ENCODE data around the gene CD84. TPM values are rescaled to one million over a fixed set of nuclear protein-coding genes. Genes with fewer than 3 reads are reported as not detected.
A peak's percentile ranks its signal among the peaks of the same experiment; 100 is the strongest.

Gene CD84
- total and polyA plus RNA-seq, 3 experiments from 2014 or later: 25.1 to 58.1 (median 27.6) TPM

- no peaks in the 10 kb centered on the region for H3K9me3 ChIP-seq (ENCODE audit: low read length)
- H3K9me3 Mint-ChIP-seq: peaks cover 0 to 8% (median 0%) of the 10 kb centered on the region in 5 donors
- ChIA-PET CTCF (interaction anchor here (0.6 to 3.1 kb wide), 13 partner anchors 9 to 96 kb away, joined by 3 to 21 read pairs (median 4); no protein-coding TSS in a partner anchor), POLR2A (interaction anchor here (1.0 to 6.3 kb wide), 7 partner anchors 10 to 149 kb away, joined by 3 to 44 read pairs (median 5); no protein-coding TSS in a partner anchor)
- peak overlapping the region; percentile 89 to 99 (median 98) for H3K4me3 Mint-ChIP-seq
- H3K36me3 Mint-ChIP-seq: peaks cover 8 to 36% (median 9%) of the 10 kb centered on the region in 3 donors
- peak overlapping the region; percentile 92 to 97 (median 96) for H3K27ac Mint-ChIP-seq
- H3K27ac ChIP-seq (ENCODE audit: low read depth, low read length): peak overlapping the region; percentile 81
- H3K36me3 ChIP-seq (ENCODE audit: insufficient read depth, low read length): no peaks in the 10 kb centered on the region
- no peaks in the 10 kb centered on the region for H3K27me3 ChIP-seq (ENCODE audit: insufficient read depth, low read length, poor library complexity, severe bottlenecking)
- peak overlapping the region; percentile 69 for H3K4me3 ChIP-seq (ENCODE audit: low read length)
- peaks cover 65% of the 10 kb centered on the region for H3K4me1 ChIP-seq (ENCODE audit: insufficient read depth, low read length)
- no peak for DNase-seq
- peaks cover 71 to 91% (median 81%) of the 10 kb centered on the region in 3 donors for H3K4me1 Mint-ChIP-seq
- H3K27me3 Mint-ChIP-seq: no peaks in the 10 kb centered on the region
These were observed 638 bp downstream of the CD84 start for GRCh38 chr1:160578525-160579191.

- H3K27ac Mint-ChIP-seq: peak overlapping the region; percentile 92 to 97 (median 96)
- H3K4me1 ChIP-seq (ENCODE audit: insufficient read depth, low read length): peaks cover 70% of the 10 kb centered on the region
- peak overlapping the region; percentile 89 to 99 (median 98) for H3K4me3 Mint-ChIP-seq
- H3K36me3 Mint-ChIP-seq: peaks cover 8 to 38% (median 11%) of the 10 kb centered on the region in 3 donors
- H3K27me3 Mint-ChIP-seq: no peaks in the 10 kb centered on the region
- peaks cover 71 to 91% (median 81%) of the 10 kb centered on the region in 3 donors for H3K4me1 Mint-ChIP-seq
- peak overlapping the region; percentile 69 for H3K4me3 ChIP-seq (ENCODE audit: low read length)
- ChIA-PET CTCF (interaction anchor here (0.7 to 3.1 kb wide), 15 partner anchors 8 to 97 kb away, joined by 3 to 21 read pairs (median 4); partner anchors contain the start of gene SLAMF6), POLR2A (interaction anchor here (0.6 to 6.3 kb wide), 9 partner anchors 10 to 148 kb away, joined by 3 to 44 read pairs (median 4); no protein-coding TSS in a partner anchor)
- peaks cover 0 to 5% (median 0%) of the 10 kb centered on the region in 5 donors for H3K9me3 Mint-ChIP-seq
- H3K27ac ChIP-seq (ENCODE audit: low read depth, low read length): peak overlapping the region; percentile 81
- DNase-seq: no peak
- H3K36me3 ChIP-seq (ENCODE audit: insufficient read depth, low read length): no peaks in the 10 kb centered on the region
- H3K27me3 ChIP-seq (ENCODE audit: insufficient read depth, low read length, poor library complexity, severe bottlenecking): no peaks in the 10 kb centered on the region
- H3K9me3 ChIP-seq (ENCODE audit: low read length): no peaks in the 10 kb centered on the region
These were observed 1.1 kb downstream of the CD84 start for GRCh38 chr1:160578175-160578524.

GRCh38 chr1:160577671-160578070 is 1.6 kb downstream of the CD84 start:
- peaks cover 75% of the 10 kb centered on the region for H3K4me1 ChIP-seq (ENCODE audit: insufficient read depth, low read length)
- CTCF ChIA-PET: interaction anchor here (0.7 to 3.1 kb wide), 14 partner anchors 8 to 97 kb away, joined by 3 to 21 read pairs (median 4); partner anchors contain the start of gene SLAMF6
- peak overlapping the region; percentile 81 for H3K27ac ChIP-seq (ENCODE audit: low read depth, low read length)
- Mint-ChIP-seq H3K9me3 (peaks cover 0 to 3% (median 0%) of the 10 kb centered on the region in 5 donors), H3K27ac (peak overlapping the region; percentile 86 to 97 (median 94)), H3K36me3 (peaks cover 9 to 39% (median 9%) of the 10 kb centered on the region in 3 donors), H3K4me1 (peaks cover 73 to 93% (median 82%) of the 10 kb centered on the region in 3 donors), H3K27me3 (no peaks in the 10 kb centered on the region), H3K4me3 (peak overlapping the region; percentile 89 to 99 (median 98))
- peak overlapping the region; percentile 69 for H3K4me3 ChIP-seq (ENCODE audit: low read length)
- H3K36me3 ChIP-seq (ENCODE audit: insufficient read depth, low read length): no peaks in the 10 kb centered on the region
- H3K9me3 ChIP-seq (ENCODE audit: low read length): no peaks in the 10 kb centered on the region
- H3K27me3 ChIP-seq (ENCODE audit: insufficient read depth, low read length, poor library complexity, severe bottlenecking): no peaks in the 10 kb centered on the region
- POLR2A ChIA-PET: interaction anchor here (0.6 to 6.3 kb wide), 9 partner anchors 9 to 95 kb away, joined by 3 to 44 read pairs (median 5); no protein-coding TSS in a partner anchor
- no peak for DNase-seq

- POLR2A ChIA-PET: interaction anchor here (1.0 to 6.3 kb wide), 4 partner anchors 8 to 18 kb away, joined by 6 to 44 read pairs (median 24); no protein-coding TSS in a partner anchor
- peaks cover 81% of the 10 kb centered on the region for H3K4me1 ChIP-seq (ENCODE audit: insufficient read depth, low read length)
- CTCF ChIA-PET: interaction anchor here (0.9 to 4.1 kb wide), 9 partner anchors 12 to 54 kb away, joined by 3 to 21 read pairs (median 4); partner anchors contain the start of gene SLAMF6
- H3K36me3 ChIP-seq (ENCODE audit: insufficient read depth, low read length): no peaks in the 10 kb centered on the region
- no peaks in the 10 kb centered on the region for H3K27me3 Mint-ChIP-seq
- H3K9me3 Mint-ChIP-seq: no peaks in the 10 kb centered on the region
- no peak for DNase-seq
- H3K27ac Mint-ChIP-seq: peak overlapping the region; percentile 86 to 97 (median 94)
- peaks cover 75 to 93% (median 82%) of the 10 kb centered on the region in 3 donors for H3K4me1 Mint-ChIP-seq
- H3K4me3 ChIP-seq (ENCODE audit: low read length): peak overlapping the region; percentile 69
- peak overlapping the region; percentile 81 for H3K27ac ChIP-seq (ENCODE audit: low read depth, low read length)
- H3K36me3 Mint-ChIP-seq: peaks cover 12 to 45% (median 15%) of the 10 kb centered on the region in 3 donors
- peak overlapping the region; percentile 89 to 99 (median 98) for H3K4me3 Mint-ChIP-seq
- no peaks in the 10 kb centered on the region for H3K27me3 ChIP-seq (ENCODE audit: insufficient read depth, low read length, poor library complexity, severe bottlenecking)
- no peaks in the 10 kb centered on the region for H3K9me3 ChIP-seq (ENCODE audit: low read length)
These were observed 2.4 kb downstream of the CD84 start for GRCh38 chr1:160576884-160577283.

- Histone ChIP-seq H3K9me3 (ENCODE audit: low read length) (no peaks in the 10 kb centered on the region), H3K36me3 (ENCODE audit: insufficient read depth, low read length) (no peaks in the 10 kb centered on the region), H3K4me3 (ENCODE audit: low read length) (peak overlapping the region; percentile 69), H3K27me3 (ENCODE audit: insufficient read depth, low read length, poor library complexity, severe bottlenecking) (no peaks in the 10 kb centered on the region), H3K4me1 (ENCODE audit: insufficient read depth, low read length) (peaks cover 81% of the 10 kb centered on the region), H3K27ac (ENCODE audit: low read depth, low read length) (peak overlapping the region; percentile 35)
- H3K9me3 Mint-ChIP-seq: no peaks in the 10 kb centered on the region
- peaks cover 15 to 50% (median 20%) of the 10 kb centered on the region in 3 donors for H3K36me3 Mint-ChIP-seq
- no peak for DNase-seq
- peak overlapping the region; percentile 86 to 97 (median 94) for H3K27ac Mint-ChIP-seq
- H3K27me3 Mint-ChIP-seq: no peaks in the 10 kb centered on the region
- H3K4me1 Mint-ChIP-seq: peaks cover 75 to 93% (median 82%) of the 10 kb centered on the region in 3 donors
- H3K4me3 Mint-ChIP-seq: peak overlapping the region; percentile 89 to 99 (median 98)
- ChIA-PET POLR2A (interaction anchor here (0.8 to 6.3 kb wide), 3 partner anchors 8 to 27 kb away, joined by 3 to 44 read pairs (median 9); no protein-coding TSS in a partner anchor), CTCF (interaction anchor here (0.8 to 4.1 kb wide), 6 partner anchors 11 to 51 kb away, joined by 3 to 21 read pairs (median 4); no protein-coding TSS in a partner anchor)
These were observed 2.9 kb downstream of the CD84 start for GRCh38 chr1:160576390-160576789.

GRCh38 chr1:160575112-160575664 is 4.1 kb downstream of the CD84 start:
- peak overlapping the region; percentile 35 for H3K27ac ChIP-seq (ENCODE audit: low read depth, low read length)
- H3K4me1 Mint-ChIP-seq: peaks cover 74 to 93% (median 82%) of the 10 kb centered on the region in 3 donors
- no peaks in the 10 kb centered on the region for H3K9me3 Mint-ChIP-seq
- H3K36me3 Mint-ChIP-seq: peaks cover 21 to 57% (median 27%) of the 10 kb centered on the region in 3 donors
- ChIA-PET POLR2A (interaction anchor here (0.6 to 1.1 kb wide), 3 partner anchors 9 to 11 kb away, joined by 3 to 4 read pairs (median 3); no protein-coding TSS in a partner anchor), CTCF (interaction anchor here (1.0 to 4.1 kb wide), 8 partner anchors 10 to 46 kb away, joined by 3 to 15 read pairs (median 4); no protein-coding TSS in a partner anchor)
- no peaks in the 10 kb centered on the region for H3K27me3 Mint-ChIP-seq
- H3K4me1 ChIP-seq (ENCODE audit: insufficient read depth, low read length): peaks cover 81% of the 10 kb centered on the region
- no peaks in the 10 kb centered on the region for H3K36me3 ChIP-seq (ENCODE audit: insufficient read depth, low read length)
- H3K9me3 ChIP-seq (ENCODE audit: low read length): no peaks in the 10 kb centered on the region
- H3K27ac Mint-ChIP-seq: peak overlapping the region; percentile 86 to 97 (median 94)
- DNase-seq: no peak
- no peaks in the 10 kb centered on the region for H3K27me3 ChIP-seq (ENCODE audit: insufficient read depth, low read length, poor library complexity, severe bottlenecking)
- H3K4me3 ChIP-seq (ENCODE audit: low read length): peak overlapping the region; percentile 69
- H3K4me3 Mint-ChIP-seq: peak overlapping the region; percentile 89 to 99 (median 98)

GRCh38 chr1:160570840-160571239 is 8.5 kb downstream of the CD84 start:
- no peaks in the 10 kb centered on the region for H3K9me3 ChIP-seq (ENCODE audit: low read length)
- ChIA-PET CTCF (interaction anchor here (1.1 kb wide), 1 partner anchor 36 kb away, joined by 3 read pairs; no protein-coding TSS in a partner anchor), POLR2A (interaction anchor here (1.0 kb wide), 1 partner anchor 137 kb away, joined by 3 read pairs; no protein-coding TSS in a partner anchor)
- no peaks in the 10 kb centered on the region for H3K27me3 Mint-ChIP-seq
- H3K9me3 Mint-ChIP-seq: no peaks in the 10 kb centered on the region
- no peak for DNase-seq
- H3K4me1 Mint-ChIP-seq: peaks cover 94 to 100% (median 99%) of the 10 kb centered on the region in 3 donors
- H3K4me1 ChIP-seq (ENCODE audit: insufficient read depth, low read length): peaks cover 100% of the 10 kb centered on the region
- H3K4me3 ChIP-seq (ENCODE audit: low read length): no peak overlapping the region
- H3K4me3 Mint-ChIP-seq: peak overlapping the region in 5 of 7 donors; percentile 17 to 83 (median 63)
- no peaks in the 10 kb centered on the region for H3K36me3 ChIP-seq (ENCODE audit: insufficient read depth, low read length)
- no peak overlapping the region for H3K27ac ChIP-seq (ENCODE audit: low read depth, low read length)
- H3K36me3 Mint-ChIP-seq: peaks cover 27 to 49% (median 32%) of the 10 kb centered on the region in 3 donors
- H3K27me3 ChIP-seq (ENCODE audit: insufficient read depth, low read length, poor library complexity, severe bottlenecking): no peaks in the 10 kb centered on the region
- peak overlapping the region; percentile 79 to 99 (median 94) for H3K27ac Mint-ChIP-seq

Measured in CD8-positive, alpha-beta memory T cell (primary cell).